GM19239 (cell line): ENCODE measurements around the gene TNS3.

Experiments
- DNase-seq: peaks from one replicate; pipeline ENCODE4 v3.0.0; 2011; ENCODE audit warnings: low spot score; ENCODE audit not compliant: insufficient read length
- FAIRE-seq: peaks from 2 replicates; lab custom pipeline; 2011; peaks lifted over from hg19 to GRCh38; lab: Jason Lieb, UNC

The TNS3 gene

DNA sequence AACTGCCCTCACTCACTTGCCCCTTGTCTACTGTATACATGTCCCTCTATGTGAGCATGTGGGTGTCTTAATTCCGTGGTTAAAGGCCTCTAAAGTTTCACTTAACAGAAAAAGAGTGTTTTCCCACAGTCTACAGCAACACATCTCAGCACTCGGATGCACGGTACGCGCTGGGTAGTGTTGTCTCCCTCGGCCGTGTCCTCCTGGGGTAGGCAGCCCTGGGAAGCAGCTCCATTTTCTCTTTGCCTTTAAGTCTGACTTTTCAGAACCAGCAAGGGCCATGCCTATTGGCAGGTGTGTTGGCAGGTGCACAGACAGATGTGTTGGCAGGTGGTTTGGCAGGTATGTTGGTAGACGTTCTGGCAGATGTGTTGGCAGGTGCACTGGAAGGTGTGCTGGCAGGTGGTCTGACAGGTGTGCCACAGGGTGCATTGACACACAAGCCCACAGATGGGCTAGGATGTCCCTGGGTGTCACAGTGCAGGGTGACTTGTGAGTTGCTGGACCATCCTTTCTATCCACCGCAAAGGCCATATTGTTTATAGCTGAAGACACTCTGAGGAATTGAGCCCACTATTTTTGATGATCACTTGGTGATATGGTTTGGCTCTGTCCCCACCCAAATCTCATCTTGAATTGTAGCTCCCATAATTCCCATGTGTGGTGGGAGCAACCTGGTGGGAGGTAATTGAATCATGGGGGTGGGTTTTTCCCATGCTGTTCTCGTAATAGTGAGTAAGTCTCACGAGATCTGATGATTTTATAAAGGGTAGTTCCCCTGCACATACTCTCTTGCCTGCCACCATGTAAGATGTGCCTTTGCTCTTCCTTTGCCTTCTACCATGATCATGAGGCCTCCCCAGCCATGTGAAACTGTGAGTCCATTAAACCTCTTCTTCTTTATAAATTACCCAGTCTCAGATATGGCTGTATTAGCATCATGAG lies 296.9 kb downstream of the TNS3 start:
- no peak for DNase-seq

DNA sequence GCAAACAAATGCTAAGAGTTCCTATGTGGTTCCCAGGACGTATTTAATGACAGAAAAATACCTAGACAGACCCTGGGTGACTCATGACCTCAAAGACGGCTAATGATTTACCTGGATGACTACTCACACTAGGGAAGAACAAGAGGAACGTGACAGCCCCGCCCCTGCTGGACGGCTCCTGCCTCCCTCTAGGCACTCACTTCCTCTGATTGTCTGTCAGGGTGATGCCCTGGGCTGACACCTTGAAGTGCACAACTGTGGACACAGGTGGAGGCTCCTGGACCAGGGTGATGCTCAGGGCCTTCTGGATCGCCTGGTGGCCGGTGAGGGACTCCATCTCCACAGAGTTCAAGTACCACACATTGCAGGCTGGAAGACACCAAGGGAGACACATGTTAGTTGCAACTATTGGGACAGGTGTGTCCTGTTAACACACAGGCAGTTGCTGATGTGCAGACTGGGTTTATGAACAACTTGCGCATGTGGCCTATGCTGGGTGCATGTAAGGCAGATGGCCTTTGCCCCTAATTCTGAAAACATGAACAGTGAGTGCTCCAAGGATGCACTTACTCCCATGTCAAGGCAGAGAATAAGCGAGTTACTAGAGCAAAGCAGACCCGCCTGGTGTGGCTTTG lies 298.3 kb downstream of the TNS3 start:
- DNase-seq, result no peak
- FAIRE-seq, result no peak

More for the DNA sequence above, 296.9 kb downstream of the TNS3 start:
- no peak for FAIRE-seq

DNA sequence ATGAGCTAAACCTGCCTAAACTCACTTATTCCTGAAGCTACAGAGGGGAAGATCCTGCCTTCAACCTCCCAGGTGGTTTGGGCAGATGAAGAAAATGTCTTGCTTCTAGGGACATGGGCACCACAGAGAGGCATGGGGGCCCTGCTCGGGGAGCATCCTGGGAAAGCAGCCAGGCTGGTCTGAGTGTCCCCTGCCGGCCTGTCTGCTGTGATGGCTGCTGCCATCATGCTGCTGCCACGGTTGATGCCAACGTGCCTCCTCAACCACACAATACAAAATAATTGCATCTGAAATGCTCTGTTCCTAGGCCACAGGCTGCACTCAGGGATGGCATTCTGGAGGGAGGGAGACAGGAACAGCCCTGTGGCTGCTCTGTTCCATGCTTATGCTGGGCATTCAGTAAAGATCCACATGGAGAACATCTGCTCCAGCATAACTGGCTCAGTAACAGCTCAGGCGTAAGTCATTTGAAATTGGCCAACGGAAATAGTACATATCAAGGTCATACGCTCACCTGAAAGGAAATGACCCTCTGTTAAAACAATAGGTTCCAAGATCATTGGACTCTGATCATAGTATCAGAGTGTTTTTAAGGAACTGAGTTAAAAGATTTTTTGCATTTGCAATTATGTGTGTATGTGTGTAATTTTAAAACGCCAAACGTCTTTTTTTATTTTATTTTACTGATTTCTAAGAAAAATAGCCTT lies 299.0 kb downstream of the TNS3 start:
- FAIRE-seq (no peak), DNase-seq (no peak)

DNA sequence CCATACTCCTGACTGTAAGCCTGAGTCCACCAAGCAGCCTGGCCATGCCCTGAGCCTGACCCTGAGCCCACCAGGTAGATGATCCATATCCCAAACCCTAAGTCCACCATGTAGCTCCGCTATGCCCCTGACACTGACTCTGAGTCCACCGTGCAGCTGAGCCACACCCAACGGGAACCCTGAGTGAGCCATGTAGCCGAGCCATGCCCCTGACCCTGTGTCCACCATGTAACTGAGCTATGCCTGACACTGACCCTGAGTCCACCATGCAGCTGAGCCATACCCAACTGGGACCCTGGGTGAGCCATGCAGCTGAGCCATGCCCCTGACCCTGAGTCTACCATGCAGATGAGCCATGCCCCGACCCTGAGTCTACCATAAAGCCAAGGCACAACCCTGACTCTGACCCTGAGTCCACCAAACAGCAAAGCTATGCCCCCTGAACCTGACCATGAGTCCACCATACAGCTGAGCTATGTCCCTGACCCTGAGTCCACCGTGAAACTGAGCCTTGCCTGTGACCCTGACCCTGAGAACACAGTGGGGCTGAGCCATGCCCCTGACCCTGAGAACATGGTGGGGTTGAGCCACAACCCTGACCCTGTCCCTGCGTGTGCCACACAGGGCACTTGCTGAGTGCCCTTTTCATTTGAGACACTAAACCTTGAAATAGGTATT lies 299.8 kb downstream of the TNS3 start:
- no peak for FAIRE-seq

DNA sequence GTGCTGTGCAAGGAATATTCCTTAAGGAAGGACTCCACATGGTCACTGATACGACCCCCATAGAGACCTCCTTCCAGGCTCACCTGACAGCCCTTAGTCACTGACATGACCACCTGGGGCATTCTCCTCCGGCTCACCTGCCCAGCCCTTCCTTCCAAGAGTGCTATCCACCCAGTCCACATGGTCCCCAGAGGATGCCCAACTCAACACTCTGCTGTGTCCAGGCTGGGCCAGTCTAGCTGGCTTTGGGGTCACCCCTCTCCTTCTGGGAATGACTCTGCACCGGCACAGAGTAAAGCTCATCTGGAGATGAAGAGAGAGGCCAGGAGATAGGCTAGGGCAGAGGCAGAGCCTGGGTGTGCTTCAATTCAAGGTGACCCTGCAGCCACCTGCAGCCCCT lies 300.8 kb downstream of the TNS3 start:
- DNase-seq, result no peak
- no peak for FAIRE-seq

More for the DNA sequence above, 299.8 kb downstream of the TNS3 start:
- no peak for DNase-seq

DNA sequence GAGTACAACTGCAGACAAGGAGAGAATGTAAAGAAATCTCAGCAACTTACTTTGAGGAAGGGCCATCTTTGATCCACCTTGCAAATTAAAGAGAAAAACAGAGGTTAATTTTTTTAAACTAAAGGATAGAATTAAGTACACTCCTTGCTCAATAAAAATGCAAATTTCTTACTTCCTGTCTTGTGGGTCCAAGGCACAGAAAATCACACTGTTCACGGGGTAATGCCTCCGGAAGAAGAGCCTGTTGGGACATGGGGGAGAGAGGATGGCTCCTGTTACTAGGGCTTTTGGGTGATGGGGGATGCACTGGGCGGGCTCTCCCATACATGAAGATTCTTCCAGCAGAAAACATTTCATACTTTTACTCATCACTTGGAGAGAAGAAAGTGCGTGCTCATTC lies 301.8 kb downstream of the TNS3 start:
- no peak for FAIRE-seq
- no peak for DNase-seq

DNA sequence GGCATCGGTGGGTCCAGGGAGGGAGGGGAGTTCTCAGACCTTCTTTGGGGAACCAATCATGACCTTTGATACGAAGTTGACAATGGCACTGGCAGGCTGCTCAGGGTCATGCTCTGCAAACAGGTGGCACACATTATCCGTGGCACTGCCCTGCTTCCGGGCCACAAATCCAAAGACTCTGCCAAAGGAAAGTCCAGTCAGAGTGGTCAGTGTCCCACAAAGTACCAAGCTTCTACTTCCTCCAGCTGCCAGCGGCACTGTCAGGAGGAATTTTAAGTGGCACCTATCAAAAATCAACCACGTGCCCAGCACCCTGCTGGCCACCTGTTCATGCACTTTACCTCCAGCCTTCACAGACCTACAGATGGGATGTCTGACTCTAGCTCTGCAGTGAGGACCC lies 303.9 kb downstream of the TNS3 start:
- no peak for FAIRE-seq
- DNase-seq, result no peak

DNA sequence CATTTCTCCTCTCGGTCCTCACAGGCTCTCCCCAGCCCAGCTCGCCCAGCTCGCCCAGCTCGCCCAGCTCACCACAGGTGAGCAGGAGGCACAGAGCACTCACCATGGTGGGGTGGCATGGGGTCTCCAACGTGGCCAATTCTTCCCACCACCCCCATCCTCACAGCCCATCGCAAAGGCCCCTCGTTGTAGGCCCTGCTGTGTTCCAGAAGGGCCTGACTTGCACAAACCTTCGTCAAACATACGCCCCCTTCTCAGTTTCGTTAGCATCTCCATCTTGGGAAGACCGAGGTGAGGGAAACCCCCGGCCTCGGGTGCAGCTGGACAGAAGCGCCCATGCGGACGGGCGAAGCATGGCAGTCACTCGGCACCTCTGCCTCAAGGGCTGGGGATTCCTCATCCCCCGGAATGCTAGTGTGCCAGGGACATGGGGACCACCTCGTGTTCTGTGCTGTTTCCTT lies 304.6 kb downstream of the TNS3 start:
- no peak for FAIRE-seq
- DNase-seq, result no peak

DNA sequence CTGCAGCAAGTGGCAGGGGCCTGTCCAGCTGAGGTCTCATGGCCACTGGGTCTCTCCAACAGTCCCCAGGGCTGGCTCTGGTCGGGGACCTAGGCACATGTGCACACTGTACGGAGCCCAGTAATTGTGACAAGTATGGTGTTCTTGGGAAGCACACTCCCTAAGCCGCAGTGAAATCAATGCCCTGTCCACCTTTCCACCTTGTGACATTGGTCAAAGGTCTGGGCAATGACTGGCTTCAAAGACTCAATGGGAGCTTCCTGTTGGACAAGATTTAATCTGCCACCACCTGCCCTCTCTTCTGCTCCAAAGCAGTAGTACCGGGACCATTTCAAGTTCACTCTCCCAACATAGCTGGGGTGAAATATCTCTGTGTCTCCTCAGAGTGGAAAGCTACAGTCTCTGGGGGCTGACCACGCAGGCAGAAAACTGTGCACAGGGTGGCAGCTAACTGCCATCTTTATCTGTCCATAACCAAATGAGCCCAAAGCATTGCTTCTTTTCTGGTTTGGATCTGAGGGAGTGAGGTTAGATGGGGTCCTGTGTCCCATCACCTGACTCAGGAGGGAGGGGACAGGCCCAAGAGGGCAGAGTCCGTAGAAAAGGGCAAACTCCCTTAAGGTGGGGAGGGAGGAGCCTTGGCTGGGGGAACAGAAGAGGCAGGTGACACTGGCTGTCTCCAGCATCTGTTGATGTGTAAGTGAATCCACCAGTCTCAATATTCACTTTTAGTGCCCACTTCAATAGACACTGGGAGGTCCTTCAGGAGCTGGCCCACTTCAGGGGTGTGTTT lies 307.7 kb downstream of the TNS3 start:
- FAIRE-seq (no peak), DNase-seq (no peak)

DNA sequence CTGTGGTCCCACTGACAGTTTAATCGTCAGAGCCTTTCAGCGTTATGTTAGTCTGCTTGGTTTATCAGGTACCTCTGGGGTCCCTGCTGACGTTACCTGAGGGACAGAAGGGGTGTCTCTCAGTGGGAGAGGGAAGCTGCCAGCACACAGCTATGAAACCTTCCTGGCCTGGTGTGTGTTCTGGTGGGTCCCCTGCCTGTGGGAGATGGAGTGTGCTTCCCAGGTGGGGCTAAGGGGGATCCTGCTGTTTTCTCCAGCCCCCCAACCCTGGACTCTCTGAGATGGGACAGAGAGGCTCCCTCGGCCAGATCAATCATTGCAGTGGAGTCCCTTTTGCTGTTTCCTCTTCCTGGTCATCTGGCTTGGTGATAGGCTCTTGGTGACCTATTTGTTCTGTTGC lies 308.8 kb downstream of the TNS3 start:
- no peak for FAIRE-seq
- no peak for DNase-seq

DNA sequence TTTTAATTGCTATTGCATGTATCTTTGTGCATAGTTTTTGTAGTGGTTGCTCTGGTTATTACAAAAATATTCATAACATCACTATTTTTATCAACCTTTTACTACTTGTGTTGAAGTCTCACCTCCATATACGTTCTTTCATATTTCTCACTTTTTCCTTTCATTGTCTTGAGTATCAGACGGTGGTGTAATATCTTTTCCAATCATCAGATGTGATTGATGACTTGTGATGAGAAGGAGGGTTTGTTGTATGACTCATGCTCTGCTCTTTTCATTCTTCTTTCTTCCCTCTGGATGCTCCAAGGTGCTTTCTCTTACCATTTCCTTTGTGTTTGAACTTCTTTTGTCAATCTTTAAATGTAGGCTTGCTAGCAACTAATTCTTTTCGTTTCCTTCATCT lies 310.2 kb downstream of the TNS3 start:
- DNase-seq (no peak), FAIRE-seq (no peak)

DNA sequence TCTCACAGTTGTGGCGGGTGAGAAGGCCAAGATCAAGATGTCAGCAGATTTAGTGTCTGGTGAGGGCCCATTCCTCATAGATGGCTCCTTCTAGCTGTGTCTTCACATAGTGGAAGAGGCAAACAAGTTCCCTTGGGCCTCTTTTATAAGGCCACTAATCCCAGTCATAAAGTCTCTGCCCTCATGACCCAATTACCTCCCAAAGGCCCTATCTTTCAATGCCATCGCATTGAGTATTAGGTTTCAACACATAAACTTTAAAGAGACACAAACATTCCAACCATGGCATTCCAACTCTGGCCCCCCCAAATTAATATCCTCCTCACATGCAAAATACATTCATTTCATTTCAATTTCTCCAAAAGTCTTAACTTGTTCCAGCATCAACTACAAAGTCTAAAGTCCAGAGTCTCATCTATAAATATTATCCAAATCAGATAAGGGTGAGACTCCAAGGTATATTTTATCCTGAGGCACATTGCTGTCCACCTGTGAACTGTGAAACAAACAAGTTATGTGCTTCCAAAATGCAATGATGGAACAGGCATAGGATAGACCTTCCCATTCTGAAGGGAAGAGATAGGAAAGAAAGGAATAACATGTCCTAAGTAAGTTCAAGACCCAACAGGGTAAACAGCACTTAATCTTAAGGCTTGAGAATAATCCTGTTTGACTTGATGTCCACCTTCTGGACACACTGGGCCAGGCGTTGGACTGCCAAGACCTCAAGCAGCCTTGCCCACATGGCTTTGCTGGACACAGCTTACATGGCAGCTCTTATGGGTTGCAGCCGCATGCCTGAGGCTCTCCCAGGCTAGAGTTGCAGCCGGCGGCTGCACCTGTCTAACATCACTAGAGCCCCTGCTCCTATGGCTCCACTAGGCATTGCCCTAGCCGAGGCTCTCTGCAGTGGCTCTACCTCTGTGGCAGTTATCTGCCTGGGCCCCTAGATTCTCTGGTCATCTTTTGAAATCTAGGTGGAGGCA lies 312.8 kb downstream of the TNS3 start:
- DNase-seq (no peak), FAIRE-seq (no peak)

DNA sequence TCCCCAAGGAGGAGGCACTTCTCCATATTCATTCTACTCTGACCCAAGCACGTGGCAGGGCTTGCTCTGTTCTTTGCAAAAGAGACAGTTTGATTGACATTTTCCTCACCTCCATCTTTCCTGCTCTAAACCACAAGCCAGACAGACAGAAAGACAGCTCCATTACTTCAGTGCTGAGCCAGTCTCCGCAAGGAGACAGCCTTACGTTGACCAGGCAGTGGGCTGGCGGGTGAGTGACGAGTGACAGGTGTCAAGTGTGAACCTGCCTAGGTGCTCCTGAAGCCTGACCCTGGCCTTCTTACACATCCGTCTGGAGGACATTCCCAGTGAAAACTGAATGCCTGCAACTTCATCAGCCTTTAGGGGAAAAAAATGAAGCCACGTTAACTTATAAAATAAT lies 314.6 kb downstream of the TNS3 start:
- FAIRE-seq (no peak), DNase-seq (no peak)

DNA sequence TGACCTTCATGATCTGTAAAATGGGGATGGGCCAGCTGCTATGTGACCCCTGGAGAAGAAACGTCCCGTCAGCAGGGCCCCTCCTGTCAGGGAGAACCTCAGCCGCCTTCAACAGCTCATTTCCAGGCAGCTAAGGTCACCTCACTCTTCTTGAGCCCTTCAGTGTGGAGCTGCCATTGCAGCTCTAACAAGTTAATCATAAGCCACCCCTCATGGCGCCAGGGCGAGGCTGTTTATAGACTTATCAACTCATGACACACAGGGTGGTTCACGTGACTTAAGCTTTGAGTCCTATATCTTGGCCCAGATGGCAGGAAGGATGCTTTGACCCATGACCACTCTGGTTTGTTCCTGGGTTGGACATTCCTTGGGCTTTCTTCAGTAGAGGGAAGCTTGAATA lies 315.1 kb downstream of the TNS3 start:
- FAIRE-seq (peak; percentile 21), DNase-seq (no peak)

DNA sequence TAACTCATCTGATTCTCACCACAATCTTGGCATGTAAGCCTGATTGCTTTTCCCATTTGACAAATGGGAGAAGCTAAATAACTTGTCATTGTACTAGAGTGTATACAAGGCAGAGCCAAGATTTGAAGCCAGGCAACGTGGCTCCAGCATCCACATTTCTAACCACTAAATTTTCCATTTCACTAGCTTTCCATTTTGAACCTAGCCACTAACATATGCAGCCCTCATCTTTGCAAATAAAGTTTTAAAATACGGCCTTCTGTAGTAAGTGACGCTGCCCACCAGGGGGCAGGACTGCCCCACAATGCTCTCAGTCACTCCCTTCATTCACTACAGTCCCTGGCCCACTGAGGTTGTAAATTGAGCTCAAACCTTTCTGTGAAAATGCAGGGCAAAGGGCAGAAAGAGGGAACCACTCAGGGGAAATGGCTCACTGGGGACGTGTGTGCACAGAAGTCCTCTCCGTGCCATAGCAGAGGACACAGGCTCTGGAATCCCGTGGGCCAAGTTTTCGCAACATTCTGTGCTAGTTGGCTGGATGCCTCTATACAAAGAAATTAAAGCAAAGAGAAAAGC lies 315.7 kb downstream of the TNS3 start:
- FAIRE-seq (peak; percentile 86), DNase-seq (peak; percentile 30)

DNA sequence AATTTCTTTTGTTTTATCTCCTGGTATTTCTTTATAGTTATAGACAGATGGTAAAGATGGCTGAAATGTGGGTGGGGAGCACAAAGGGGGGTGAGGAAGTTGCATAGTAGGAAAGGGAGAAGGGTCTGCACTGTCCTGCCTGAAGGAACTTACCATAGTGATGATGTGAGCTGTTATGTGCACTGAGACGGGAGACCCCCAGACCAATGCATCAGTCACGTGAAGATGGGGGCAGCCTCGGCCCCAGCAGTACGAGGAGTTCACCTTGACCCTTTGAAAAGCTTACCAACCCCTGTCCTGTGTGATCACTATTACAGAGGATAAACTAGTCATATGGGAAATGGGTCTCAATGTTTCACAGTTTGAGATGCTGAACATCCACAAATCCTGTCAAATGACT lies 316.3 kb downstream of the TNS3 start:
- FAIRE-seq (no peak), DNase-seq (no peak)

DNA sequence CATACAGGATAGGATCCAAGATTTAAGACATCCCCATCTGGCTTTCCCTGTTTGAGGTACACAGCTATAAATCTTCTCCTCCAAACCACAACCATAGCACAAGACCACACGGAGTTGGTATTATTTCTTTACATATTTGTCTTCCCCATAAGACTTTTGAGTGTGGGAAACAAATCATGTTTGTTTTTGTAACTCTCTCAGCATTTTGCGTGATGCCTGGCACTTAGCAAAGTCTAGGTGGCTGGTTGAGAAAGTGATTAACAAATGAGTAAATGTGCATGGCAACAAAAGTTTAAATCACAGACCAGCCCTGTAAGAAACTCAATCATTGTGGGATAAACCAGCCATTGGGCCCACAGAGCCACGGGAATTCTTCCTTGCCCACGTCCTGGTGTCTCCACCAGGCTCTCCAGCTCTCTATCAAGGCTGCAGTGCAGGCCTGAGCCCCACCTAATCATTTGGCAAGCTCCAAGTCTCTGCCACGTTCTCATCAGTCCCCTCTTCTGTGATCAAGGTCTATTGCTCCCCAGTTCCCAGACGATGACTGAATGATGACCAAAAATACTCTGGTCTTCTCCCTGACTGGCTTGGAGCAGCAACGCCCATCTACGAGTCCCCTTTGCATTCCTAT lies 317.8 kb downstream of the TNS3 start:
- DNase-seq (no peak), FAIRE-seq (no peak)

DNA sequence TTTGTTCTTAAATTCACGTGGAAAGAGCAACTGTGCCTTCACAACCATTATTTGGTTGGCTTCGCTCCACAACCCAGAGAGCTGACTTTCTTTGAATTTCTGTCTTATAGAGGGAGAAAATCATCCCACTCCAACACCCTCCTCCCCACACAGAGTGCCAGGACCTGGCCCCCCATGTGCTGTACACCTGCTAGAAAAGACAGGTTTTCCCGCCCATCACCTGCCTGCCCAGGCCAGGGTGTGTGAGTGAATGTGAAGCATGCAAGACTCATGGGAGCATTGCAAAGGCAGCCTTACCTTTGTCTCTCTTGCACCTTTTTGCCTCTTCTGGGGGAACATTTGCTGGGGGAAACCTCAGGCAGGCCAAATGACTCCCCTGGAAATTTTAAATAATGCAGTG lies 319.0 kb downstream of the TNS3 start:
- FAIRE-seq (no peak), DNase-seq (no peak)
